Activated gamma-delta T cell treated with Interleukin-2 at 50 U/mL for 16 hours (primary cell): Measurements from ENCODE around the gene MARCKSL1.
"Not testable (repeated sequence)": the region's sequence is repeated elsewhere in the genome, so short reads cannot be mapped to it uniquely, and the experiment has no call there.

Experiments
- DNase-seq: peaks from one replicate; pipeline ENCODE4 v3.0.0-alpha.2; 2020

MARCKSL1 gene, protein sequence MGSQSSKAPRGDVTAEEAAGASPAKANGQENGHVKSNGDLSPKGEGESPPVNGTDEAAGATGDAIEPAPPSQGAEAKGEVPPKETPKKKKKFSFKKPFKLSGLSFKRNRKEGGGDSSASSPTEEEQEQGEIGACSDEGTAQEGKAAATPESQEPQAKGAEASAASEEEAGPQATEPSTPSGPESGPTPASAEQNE

DNA sequence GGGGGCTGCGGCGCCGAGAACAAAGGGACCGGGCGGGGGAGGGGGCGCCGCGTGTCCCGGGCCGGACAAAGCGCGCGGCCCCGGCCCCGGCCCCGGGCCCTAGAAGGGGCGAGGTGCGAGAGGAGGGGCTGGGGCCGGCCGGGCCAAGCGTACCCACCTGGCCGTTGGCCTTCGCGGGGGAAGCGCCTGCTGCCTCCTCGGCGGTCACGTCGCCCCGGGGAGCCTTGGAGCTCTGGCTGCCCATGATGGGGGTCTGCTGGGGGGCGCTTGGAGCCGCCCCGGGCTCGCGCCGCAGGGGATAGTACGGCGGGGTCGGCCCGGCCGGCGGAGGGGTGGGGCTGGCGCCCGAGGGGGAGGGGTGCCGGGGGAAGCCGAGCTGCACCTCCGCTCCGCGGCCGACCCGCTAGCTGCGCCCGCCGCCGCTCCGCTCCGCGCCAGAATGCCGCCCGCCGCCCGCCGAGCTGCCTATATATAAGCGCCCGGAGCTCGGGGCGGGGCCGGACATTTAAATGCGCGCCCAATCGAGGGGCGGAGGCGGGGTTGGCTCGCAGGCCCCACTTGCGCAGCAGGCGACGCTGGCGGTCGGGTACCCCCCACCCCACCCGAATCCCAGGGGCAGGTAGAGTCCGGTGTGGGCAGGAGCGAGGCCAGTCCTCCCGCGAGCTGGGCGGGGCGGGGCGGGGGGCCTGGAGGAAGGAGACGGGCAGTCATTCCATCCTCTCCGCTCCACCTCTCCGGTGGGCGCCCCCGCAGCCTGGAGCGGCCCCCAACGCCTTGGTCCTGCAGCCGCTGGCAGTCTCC is at the start of gene MARCKSL1:
MARCKSL1 (minus strand) TSS at position 444 of the 801 bp plus-strand sequence; CDS start at position 244, 200 bp downstream.
- peak; percentile 86 for DNase-seq

DNA sequence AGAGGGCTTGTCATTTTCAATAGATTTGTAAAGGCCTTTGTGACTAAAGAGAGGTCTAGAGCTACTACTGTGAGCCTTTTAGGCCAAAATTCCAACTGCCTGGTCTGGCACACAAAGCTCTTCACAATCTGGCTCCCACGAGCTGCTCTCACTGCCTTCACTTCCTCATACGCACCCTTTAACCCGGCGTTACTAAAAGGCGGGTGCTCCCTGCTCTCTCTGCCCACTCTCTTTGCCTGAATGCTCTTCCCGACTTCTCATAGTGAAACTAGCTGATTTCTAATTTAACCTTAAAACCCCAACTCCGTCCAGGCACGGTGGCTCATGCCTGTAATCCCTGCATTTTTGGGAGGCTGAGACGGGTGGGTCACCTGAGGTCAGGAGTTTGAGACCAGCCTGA is 44.0 kb upstream of the MARCKSL1 start:
- DNase-seq = no peak

DNA sequence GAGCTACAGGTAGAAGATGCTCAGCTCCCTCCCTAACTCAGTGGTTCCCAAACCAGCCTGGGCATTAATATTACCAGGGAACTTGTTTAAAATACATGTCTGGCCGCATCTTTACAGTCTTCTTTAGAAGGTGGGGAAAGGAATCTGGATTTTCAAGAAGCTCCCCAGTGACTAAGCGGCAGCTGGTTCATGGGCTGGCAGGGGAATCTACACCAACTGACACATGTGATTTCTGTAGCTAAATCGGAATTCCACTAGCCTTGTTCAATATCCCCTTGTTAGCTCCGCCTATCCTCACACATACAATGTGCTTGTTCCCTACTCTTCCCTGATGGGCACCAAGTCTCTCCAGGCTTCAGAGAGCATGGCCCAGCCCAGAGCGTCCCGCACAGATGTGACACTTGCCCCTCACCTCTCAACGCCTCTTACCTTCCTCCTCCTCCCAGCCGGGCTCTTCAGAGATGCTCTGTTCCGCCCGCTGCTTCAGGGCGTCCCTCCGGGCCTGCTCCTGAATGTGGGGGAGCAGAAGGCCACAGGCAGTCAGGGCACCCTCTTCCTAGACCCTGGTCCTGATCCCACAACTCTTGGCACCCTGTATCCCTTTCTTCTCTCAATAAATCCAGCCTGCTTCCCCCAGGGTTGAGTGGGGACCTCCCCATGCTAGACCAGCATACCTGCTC is 41.6 kb upstream of the MARCKSL1 start:
- DNase-seq = no peak

DNA sequence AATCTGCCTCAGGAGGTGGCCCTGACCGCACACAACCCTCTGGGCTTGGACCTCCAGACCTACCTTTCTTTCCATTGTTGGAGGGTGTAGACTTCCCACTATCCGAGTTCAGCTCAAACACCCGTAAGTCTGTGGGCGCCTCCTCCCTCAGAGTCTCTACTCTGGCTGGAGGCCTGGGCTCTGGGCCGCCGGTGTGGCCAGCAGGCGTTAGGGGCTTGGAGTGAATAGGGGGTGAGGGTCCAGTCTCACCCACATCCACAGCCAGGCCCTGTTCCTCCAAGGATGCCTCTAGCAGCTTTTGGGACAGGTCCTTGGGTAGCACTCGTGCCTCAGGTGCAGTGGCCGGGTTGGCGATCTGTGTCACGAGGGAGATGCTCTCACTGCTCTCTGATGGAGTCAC is 40.2 kb upstream of the MARCKSL1 start:
- DNase-seq = no peak

DNA sequence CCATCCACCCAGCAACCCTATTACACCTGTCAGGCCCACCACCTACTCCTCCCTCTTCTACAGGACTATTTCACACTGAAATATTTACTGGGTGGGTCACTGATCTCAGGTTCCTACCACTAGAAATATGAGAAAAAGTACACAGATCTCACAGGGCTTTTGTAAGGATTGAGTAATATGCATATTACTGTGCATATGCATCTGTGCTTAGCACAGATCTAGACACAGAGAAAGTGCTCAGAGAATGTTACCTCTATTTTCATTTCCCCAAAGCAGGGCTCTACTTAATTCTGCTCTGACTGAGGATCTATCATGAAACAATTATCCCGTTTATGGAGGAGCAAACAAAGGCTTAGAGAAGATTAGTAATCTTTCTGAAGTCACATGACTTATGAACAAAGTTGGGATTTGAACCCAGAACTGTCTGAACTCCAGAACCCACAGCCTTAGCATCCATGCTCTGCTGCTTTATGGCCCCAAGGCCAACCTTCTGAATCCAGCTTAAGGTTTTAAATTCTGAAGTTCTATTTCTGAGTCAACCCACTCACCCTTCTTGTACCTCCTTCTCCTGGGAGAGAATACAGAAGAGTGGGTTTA is 38.1 kb upstream of the MARCKSL1 start:
- DNase-seq = no peak

DNA sequence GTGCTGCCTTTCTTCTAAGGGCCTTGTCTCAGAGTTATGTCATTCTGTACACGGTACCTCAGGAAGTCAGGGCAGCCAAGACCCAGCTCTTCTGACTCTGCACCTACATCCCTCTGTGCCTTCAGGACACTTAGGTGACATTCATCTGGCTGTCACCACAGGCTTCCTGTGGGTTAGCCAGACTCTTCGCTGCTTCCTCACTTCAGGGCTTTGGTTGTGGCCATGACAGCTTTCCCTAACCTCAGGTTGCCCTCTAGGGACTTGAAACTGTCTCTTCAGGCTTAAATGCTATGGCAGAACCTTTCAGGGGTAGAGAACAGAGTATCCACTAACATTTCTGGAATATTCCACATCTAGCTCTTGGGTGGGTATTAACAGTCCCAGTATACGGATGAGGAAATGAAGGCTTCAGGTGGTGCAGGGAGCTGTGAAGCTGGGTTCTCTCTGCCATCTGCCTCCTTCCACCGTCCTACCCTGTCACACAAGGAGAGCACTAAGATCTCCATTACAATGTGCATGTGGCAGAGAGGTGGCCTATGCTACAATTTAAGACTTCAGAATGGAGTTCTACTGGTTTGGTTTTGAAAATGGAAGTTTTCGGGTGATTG is 36.2 kb upstream of the MARCKSL1 start:
- DNase-seq = peak; percentile 43

DNA sequence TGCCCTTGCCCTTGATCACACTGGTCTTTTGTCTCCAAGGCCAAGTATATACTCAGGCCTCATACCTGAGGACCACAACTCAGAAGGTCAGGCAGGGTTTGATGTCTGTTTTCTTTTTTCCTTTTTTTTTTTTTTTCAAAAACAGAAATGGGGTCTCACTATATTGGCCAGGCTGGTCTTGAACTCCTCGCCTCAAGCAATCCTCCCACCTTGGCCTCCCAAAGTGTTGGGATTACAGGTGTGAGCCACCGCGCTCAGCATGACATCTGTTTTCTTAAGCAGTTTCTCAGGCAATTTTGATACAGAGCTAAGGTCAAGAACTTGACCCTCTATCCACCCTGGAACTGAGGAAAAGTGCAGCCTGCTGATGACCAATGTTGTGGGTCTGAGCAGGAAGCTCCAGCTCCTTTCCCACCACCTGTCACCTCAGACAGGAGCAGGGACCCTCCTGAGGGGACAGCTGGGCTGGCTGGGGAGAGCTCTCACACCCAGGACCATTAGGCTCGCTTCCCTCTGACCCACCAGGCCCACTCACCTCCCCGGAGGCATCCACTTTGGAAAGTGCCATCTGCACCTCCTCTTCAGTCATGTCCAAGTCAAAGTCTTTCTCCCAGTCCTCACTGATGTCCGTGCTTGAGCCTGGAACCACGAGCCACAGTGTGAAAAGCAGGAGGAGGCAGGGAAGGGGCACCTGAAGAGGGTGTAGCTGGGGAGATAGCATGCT is 32.0 kb upstream of the MARCKSL1 start:
- DNase-seq = no peak

DNA sequence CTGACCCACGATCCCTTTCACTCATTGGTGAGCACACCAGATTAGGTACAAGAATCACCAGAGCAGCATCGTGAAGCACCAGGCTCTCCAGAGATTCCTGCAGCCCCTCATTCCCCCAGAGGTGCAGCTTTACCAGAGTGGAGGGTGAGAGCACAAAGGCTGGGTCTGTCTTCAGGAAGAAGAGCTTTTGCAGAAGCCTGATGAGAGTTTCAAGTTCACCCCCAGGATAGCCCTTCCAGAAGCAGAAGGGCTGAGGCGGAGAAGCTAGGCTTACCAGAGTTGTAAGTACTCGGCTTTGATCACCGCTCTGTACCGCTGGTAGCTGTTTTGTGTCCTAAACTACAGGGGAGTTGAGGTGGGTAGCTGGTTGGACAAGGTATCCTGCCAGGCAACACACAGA is 29.4 kb upstream of the MARCKSL1 start:
- DNase-seq = no peak

DNA sequence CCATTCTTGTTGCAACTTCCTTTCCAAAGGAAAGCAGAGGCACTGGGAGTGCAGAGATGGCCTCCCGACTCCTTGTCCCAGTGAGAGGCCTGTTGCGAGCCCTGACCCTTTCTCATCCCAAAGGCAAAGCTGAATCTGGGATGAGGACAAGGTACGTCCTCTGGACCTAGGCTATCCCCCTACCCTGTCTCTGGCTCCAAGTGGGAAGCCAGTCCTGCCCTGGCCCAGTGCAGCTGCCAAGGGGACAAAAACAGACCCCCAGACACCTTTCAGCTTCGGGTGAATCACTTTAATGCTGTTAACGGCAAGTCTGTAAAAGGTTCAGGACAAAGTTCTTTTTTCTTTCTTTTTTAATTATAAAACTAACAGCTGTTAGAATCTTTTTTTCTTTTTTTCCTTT is 28.8 kb upstream of the MARCKSL1 start:
- no peak for DNase-seq

DNA sequence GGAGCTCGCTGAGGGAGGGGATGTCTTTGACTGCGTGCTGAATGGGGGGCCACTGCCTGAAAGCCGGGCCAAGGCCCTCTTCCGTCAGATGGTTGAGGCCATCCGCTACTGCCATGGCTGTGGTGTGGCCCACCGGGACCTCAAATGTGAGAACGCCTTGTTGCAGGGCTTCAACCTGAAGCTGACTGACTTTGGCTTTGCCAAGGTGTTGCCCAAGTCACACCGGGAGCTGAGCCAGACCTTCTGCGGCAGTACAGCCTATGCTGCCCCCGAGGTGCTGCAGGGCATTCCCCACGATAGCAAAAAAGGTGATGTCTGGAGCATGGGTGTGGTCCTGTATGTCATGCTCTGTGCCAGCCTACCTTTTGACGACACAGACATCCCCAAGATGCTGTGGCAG is 27.7 kb upstream of the MARCKSL1 start:
- DNase-seq = no peak

DNA sequence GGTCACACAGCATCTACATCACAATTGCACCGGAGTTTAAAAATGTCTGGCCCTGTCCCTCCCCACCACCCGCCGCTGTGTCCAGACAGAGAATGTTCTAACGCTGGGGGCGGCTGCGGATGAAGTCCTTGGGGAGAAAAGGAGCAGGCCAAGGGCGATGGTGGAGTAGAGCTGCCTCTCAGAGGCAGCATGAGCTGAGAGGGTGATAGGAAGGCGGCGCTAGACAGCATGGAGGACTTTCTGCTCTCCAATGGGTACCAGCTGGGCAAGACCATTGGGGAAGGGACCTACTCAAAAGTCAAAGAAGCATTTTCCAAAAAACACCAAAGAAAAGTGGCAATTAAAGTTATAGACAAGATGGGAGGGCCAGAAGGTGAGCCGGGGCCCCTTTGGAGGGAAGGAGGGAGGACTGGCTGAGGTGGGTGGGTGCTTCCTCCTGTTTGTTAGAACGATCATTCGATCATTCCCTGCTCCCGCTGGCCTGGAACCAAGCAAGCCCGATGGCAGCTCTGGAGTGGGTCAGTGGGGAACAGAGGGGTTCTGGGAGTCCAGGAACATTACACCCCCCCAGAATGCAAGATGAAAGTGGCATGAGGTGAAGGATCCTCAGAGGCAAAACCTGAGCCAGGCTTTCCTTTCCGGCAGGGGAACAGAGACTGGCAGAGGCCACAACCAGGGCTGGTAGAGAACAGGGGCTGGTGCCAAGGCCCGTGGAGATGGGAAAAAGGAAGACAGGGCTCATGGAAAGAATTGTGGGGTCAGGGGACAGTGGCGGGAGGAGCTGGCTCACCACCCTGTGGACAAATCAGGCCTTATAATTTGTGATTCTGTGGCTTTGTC is 26.7 kb upstream of the MARCKSL1 start, which contains the start of the genes FAM229A and TSSK3:
FAM229A (minus strand) TSS at position 12 of the 840 bp plus-strand sequence. CDS start 394 bp downstream, outside the sequence.
TSSK3 (plus strand) TSS at position 66 of the 840 bp plus-strand sequence; CDS start at position 229, 163 bp downstream.
- DNase-seq = no peak

DNA sequence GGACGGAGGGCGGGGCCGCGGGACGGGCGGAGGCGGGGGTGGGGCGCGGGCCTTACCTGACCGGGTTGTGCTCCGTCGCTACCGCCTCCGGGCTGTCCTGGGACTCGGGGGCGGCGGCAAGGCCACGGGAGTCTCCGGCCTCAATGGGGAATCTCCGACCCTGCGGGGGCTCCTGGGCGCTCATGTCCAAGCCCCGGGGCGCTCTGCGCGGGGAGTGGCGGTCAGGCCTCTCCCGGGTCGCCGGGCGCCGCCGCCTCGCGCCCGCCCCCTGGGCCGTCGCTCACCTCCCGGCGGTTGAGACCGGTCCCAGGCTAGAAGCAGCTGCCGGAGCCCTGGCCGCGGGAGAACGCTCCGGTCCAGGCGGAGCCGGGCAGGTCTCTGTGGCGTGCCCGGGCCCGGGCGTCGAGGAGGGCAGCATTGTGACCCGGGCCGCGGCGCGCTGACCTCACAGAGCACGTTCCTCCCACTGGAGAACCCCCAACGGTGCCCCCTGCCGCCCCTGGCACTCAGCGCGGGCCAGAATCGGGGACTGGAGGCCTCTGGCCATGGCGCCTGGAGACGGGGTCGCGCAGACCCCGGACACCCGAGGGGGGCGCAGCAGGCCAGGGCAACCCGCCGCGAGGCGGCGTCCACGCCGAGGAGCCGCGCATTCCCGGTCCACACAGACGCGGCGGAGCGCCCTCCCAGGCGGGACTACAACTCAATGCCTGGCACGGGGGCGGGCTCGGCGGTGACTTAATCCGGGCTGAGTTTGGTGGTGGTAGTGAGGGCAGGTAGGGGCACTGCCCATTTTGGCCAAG is 25.8 kb upstream of the MARCKSL1 start:
- no peak for DNase-seq

DNA sequence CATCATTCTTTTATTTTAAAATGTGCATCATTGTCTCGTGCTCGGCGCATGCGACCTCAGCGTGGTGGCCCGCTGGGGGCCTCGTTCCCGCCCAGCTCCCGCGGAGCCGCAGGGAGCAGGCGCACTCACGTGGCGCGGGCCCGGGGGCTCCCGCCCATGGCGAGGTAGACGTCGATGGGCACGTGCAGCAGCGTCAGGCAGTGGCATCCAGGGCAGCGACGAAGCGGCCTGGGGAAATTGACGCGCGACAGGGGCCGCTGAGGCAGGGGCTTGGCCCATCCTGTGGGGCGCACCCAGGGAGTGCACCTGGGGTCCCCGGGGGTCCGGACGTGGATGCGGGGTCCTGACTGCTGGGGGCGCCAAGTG is 25.3 kb upstream of the MARCKSL1 start:
- no peak for DNase-seq

DNA sequence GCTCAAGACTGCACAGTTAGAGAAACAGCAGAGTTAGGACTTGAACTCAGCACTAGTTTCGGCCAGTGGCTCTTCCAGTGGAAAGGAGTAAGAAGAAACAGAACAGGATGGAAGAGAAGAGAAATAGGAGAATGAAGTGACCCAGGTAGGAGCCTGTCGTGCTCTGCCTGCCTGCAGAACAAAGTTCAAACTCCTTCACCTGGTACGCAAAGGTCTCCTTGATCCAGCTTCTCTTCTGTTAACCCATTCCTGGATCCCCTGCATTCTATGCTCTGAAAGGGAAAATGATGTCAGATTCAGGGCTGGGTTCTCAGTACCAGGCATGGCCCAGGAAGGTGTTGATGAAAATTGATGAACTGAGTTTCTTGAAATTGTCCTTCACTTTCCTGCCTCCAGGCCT is 22.4 kb upstream of the MARCKSL1 start:
- no peak for DNase-seq

DNA sequence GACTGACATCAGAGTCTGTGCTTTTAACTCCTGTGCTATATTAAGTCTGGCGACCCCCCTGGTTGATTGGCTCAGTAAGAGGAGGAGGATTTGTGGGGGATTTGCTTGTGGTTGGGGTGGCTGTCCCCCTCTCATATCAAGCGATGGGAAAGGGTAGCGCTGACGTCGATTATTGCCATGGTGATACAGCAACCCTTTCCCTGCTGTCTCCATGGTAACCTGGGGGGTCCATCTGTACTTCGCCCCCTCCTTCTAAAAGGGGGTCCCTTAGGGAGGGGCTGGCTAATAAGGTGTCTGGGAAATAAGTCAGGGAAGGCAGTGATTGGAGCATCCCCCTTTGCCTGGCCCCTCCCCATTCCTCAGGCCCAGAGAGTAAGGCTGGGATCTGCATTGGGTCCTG is 21.6 kb upstream of the MARCKSL1 start:
- no peak for DNase-seq

DNA sequence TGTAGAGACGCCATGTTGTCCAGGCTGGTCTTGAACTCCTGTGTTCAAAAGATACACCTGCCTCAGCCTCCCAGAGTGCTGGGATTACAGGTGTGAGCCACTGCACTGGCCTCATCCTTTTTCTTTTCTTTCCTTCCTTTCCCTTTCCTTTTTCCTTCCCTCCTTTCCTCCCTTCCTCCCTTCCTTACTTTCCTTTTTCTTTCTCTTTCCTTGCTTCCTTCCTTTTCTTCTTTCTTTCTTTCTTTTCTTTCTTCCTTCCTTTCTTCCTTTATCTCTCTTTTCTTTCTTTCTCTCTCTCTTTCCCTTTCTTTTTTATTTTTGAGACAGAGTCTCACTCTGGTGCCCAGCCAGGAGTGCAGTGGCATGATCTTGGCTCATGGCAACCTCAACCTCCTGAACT is 20.4 kb upstream of the MARCKSL1 start:
- DNase-seq = no peak

DNA sequence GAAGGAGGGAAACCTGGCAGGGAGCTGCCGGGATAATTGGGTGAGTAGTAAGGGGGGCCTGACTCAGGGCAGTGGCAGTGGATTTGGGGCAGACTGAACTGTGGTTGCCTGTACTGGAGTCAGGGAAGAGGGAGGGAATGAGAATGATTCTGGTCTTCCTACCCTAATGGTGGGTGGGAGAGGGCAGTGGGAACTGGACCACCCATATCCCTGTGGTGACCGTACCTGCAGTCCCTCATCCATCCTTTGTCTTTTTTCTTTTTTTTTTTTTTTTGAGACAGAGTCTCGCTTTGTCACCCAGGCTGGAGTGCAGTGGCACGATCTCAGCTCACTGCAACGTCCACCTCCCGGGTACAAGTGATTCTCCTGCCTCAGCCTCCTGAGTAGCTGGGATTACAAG is 19.7 kb upstream of the MARCKSL1 start:
- not testable (repeated sequence) for DNase-seq

DNA sequence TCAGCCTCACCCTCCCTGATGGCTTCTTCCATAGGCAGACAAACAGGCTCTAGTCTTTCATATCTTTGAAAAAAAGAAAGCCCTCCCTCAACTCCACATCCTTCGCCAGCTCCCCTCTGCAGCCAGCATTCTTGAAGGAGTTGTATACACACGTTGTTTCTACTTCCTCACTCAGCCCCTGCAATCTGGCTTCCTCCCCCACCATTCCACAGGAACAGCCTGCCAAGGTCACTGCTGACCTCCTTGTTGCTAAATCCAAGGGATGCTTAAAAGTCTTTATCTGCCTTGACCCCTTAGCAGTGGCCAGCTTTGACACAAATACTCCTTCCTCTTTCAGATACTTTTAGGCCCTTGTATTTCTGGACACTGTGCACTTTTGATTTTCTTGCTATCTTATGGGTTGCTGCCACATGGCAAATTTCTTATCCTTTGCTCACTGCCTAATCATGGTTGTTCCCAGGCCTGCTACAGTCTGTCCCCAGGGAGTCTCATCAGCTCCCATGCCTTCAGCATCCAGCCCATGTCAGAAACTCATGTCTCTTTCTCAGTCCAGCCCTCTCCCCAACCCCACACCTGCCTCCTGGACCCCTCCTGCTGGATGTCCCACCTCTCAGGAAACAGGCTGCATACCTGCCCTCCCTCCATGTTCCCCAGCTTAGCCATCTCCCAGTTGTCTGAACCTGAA is 18.0 kb upstream of the MARCKSL1 start:
- DNase-seq = no peak

DNA sequence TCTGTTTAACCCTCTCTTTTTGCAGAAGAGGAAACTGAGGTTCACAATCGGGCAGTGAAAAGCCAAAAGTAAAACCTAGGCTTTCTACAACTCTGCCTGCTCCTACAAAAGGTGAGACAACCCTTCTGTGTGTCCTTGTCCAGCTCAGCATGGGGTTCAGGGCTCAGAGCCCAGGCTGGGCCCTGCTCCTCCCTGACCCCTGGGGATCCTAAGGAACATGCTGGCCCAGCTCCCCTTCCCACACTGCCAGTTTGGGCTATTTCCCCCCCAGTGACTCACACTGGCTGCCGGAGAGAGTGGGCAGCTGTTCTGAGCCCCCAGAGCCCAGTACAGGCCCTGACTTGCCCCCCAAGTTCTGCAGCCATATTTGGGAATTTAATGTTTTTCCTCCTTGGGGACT is 17.4 kb upstream of the MARCKSL1 start:
- no peak for DNase-seq
